ENCODE measurements around the gene PXDN.

Gene PXDN

DNA sequence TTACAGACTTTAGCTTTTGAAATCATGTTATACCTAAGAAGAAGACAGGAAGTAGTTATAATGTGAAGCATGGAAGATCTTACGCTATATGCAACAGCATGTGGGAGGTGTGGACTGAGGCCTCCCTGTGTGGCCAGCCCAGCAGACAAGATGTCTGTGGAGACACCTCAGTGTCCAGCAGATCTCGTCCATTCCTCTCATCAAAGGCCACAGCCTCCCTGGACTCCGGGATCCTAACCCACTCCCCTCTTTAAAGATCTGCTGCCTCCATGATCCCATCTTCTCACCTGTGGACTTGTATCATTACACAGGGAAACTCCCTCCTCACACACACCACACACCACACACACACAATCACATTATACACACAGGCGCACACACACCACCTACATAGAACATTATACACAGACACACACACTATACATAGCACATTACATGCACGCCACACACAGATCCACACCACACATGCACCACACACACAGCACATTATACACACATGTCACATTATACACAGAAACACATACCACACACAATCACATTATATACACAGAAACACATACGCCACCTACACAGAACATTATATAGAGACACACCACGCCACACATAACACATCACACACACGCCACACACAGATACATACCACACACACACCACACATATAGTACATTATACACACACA, 89.5 kb downstream of the PXDN start:
- H3K4me3 Mint-ChIP-seq: no peak overlapping the region
- no peak overlapping the region for H3K27ac Mint-ChIP-seq
- no peaks in the 10 kb centered on the region for H3K36me3 Mint-ChIP-seq (ENCODE audit: low read depth)
- H3K27me3 Mint-ChIP-seq: no peaks in the 10 kb centered on the region
- peaks cover 5% of the 10 kb centered on the region for H3K9me3 Mint-ChIP-seq
- intact Hi-C loops (cut with micrococcal nuclease): no loop called here
- no peaks in the 10 kb centered on the region for H3K4me1 Mint-ChIP-seq (ENCODE audit: low read depth)

DNA sequence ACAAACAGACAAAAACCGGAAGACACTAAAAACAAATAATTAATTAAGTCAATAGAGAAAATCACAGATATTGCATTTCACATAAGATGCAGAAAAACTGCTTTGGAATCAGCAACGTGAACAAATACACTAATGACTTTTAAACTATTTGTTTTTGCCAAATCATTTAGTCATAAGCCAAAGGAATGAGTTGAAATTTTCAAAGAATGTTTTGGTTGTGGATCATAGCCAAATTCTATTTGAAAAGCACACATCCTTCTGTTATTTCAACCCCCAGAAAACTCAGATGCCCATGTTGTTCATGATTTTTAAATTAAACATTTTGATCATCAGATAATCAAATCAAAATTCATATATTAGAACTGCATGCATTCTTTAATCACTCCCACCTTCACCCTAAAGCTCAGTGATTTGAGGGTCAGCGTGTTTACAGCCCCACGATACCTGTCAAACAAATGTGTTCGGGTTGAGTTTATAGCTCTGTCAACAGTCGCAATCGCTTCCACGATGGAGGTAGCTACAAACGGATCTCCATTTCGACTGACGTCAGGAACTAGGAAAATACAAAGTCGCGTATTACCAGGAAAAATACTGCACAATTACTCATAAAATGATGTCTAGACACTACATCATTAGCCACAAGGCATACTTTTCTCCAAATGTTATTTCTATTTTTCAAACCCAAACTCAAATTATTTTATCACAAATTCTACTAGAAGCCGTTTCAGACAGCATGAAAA, 90.2 kb downstream of the PXDN start:
- Mint-ChIP-seq H3K27ac (no peak overlapping the region), H3K4me1 (ENCODE audit: low read depth) (no peaks in the 10 kb centered on the region), H3K27me3 (no peaks in the 10 kb centered on the region), H3K9me3 (peaks cover 12% of the 10 kb centered on the region), H3K36me3 (ENCODE audit: low read depth) (no peaks in the 10 kb centered on the region), H3K4me3 (no peak overlapping the region)
- intact Hi-C loops (cut with micrococcal nuclease): no loop called here

DNA sequence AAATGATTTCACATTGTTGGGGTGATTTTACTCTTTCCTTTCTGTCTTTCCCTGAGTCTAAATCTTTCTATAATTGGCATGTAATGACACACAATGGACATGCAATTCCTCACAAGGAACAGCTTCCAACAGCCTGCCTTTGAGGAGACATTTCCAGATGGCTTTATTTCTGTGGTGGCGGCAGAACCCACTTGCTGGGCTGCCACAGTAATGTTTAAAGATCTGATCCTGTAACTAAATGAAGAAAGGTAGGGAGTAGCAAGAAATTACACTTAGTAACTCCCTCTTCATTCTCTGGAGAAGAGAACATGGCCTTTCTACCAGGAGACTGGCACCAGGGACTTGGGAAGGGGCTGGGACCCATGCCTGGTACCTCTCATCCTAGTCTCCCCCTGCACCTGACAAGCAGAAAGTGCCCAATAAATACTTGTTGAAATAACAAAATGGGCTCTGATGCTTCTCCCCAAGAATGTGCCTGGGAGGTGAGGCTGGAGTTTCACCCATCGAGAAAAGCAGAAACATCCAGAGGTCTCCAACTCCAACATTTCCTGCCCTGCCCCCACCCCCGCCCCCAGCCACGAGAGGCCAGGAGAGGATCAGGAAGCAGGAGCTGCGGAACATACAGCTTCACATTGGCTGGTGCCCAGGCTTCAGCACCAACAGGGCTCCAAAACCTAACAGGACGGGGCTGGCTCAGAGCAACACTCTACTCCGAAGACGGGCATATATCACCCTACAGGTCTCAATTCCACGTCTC, 92.1 kb downstream of the PXDN start:
- Mint-ChIP-seq H3K27me3 (no peaks in the 10 kb centered on the region), H3K36me3 (ENCODE audit: low read depth) (no peaks in the 10 kb centered on the region), H3K4me1 (ENCODE audit: low read depth) (no peaks in the 10 kb centered on the region), H3K9me3 (peaks cover 23% of the 10 kb centered on the region), H3K4me3 (no peak overlapping the region), H3K27ac (no peak overlapping the region)
- intact Hi-C loops (cut with micrococcal nuclease): no loop called here

DNA sequence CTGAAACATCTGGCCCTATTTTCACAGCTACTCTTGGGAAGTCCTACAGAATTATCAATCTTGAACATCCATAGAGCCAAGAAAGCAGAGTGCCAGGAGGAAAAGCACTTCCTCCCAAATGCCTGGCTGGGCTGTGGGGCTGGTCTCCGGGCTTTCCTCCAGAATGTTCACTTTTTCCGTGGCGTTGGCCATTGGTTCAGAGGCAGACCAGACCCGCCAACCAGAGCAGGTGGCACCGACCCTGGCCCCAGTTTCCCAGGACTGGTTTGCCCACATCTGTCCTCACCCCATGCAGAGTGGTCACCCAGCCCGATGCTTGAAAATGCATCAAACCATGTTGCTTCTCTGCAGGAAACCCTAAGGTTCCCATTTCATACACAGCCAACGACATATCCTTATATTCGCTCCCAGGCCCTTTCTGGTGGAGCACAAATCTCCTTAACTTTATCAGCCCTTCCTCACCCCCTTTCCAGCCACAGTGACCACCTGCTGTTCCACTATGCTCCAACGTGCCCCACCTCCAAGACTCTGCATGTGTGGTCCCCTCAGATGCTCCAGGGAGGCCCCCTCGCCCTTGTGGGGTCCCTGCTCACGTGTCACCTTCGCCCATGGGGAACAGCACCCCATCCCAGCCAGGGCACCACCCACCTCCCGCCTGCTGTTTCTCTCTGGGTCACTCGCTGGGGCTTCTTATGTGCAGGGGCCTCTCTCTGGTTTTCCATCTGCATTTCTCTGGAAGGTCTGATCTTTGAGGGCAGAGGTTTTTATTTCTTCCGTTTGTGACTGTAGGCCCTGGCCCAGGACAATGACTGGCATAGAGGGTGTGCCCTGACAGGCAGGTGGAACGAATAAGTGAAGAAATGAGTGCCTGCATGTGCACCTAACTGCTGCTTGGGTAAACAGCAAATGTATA, 92.9 kb downstream of the PXDN start:
- peaks cover 23% of the 10 kb centered on the region for H3K9me3 Mint-ChIP-seq
- H3K27ac Mint-ChIP-seq: no peak overlapping the region
- H3K36me3 Mint-ChIP-seq (ENCODE audit: low read depth): no peaks in the 10 kb centered on the region
- intact Hi-C loops (cut with micrococcal nuclease): no loop called here
- no peaks in the 10 kb centered on the region for H3K27me3 Mint-ChIP-seq
- no peaks in the 10 kb centered on the region for H3K4me1 Mint-ChIP-seq (ENCODE audit: low read depth)
- H3K4me3 Mint-ChIP-seq: no peak overlapping the region

DNA sequence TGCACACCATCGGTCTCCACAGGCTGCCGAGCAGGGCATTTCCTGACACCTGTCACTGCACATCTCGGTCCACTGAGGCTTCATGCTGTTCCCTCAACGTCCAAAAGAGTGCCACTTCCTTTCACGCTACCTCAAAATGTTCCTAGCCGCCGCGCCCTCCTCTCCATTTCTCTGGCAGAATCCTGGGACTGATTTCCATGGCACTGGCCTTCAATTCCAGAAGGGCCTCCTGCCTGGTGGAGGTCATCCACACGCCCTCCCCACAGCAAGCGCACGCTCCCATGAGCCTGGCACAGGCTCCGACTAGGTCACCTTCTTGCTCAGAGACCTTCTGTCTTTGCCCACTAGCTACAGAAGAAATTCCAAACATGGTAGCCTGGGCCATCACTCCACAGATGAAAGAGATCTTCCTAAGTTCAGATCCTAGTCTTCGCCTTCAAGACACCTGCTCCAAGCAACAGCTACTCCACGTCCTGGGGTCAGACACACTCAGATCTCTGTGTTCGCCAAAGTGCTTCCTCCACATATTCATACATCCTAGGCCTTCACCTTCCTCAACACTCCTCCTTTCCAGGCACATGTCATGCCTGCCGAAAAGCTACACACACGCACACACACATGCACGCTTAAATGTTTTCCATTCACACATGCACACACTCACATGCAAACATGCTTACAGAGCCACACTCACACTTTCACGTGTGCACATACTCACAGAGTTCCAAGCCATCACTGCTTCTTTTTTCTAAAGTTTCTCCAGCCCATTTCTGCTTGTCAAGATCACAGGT, 94.0 kb downstream of the PXDN start:
- intact Hi-C loops (cut with micrococcal nuclease): no loop called here
- H3K9me3 Mint-ChIP-seq: peaks cover 23% of the 10 kb centered on the region
- no peaks in the 10 kb centered on the region for H3K27me3 Mint-ChIP-seq
- H3K4me1 Mint-ChIP-seq (ENCODE audit: low read depth): no peaks in the 10 kb centered on the region
- no peak overlapping the region for H3K27ac Mint-ChIP-seq
- no peak overlapping the region for H3K4me3 Mint-ChIP-seq
- no peaks in the 10 kb centered on the region for H3K36me3 Mint-ChIP-seq (ENCODE audit: low read depth)

DNA sequence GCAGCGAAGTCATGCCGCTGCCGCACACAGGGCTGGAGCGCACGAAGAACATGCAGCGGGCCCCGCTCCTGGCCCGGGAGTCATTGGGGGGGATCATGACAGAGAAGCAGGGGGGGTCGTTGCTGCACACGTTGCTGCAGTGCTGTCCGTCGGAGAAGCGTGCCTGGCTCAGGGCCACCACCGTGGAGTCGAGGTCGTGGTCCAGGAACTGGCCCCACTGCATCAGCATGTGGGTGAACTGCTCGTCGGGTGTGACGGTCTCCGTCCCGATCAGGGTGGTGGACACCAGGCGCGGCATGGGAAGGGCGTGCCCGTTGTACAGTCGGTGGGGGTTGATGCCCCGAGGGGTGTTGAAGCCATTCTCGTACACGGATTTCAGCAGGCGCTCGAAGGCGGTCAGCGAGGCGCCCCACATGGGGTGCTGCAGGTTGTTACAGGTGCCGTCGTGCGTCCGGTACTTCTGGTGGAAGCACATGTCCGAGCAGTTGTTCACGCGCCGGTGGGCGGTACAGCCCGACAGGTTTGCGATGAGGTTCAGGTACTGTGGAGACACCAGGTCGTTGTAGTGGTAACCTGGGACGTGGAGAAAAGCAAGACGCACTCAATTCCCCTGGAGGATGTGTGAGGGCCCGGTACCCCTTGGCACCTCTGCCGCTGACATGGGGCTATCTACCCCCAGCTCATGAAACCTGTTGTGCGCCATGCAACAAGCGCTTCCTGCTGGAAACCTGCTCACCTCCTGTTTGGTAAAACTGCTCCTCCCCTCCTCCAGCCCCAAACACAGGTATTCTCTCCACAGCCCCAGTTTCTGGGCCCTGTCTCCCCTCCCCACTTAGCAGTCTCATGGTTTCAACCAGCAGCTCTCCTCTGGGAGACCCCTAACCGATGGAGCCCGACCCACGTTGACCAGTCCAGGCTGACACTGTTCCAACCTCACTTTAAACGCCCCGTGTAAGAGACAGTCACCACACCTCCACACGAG, 94.9 kb downstream of the PXDN start:
- H3K4me1 Mint-ChIP-seq (ENCODE audit: low read depth): no peaks in the 10 kb centered on the region
- H3K36me3 Mint-ChIP-seq (ENCODE audit: low read depth): no peaks in the 10 kb centered on the region
- no peaks in the 10 kb centered on the region for H3K27me3 Mint-ChIP-seq
- no peak overlapping the region for H3K4me3 Mint-ChIP-seq
- peaks cover 23% of the 10 kb centered on the region for H3K9me3 Mint-ChIP-seq
- no peak overlapping the region for H3K27ac Mint-ChIP-seq
- intact Hi-C loops (cut with micrococcal nuclease): no loop called here

DNA sequence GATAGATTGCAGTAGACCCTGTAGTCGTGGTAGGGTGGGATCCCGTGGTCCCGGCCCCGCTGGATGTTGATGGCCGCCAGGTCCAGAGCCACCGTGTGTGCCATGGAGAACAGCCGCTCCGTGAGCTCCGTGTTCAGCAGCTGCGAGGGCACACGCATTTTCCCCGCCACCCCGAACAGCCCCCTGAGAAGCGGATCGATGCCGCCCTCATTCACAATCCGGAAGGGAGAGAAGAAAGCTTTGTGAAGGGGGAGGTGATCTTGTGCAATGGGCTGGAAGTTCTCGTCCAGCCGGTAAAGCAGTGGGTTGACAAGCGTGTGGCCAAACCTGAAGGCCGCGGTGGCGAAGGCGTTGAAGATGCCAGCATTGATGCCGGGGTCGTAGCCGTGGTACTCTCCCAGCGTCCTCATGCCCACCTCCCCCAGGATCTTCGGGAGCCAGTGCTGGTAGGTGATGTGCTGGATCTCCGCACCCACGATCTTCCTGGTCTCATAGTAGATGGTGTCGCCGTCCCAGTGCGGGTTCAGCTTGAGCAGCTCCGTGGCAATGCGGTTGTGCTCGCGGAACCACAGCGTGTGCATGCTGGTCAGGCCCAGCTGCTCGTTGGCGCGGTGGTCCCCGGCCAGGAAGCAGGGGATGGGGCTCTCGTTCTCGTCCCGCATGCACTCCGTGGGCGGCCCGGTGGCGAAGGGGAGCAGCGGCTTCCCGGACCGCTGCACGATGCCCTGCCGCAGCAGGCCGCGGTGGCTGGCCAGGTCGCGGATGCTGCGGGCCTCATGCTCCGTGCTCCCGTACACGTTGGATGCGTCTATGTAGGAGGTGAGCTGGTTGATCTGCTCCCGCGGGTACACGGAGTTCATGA, 95.8 kb downstream of the PXDN start:
- no peak overlapping the region for H3K4me3 Mint-ChIP-seq
- intact Hi-C loops (cut with micrococcal nuclease): no loop called here
- H3K9me3 Mint-ChIP-seq: peaks cover 23% of the 10 kb centered on the region
- H3K4me1 Mint-ChIP-seq (ENCODE audit: low read depth): no peaks in the 10 kb centered on the region
- no peaks in the 10 kb centered on the region for H3K36me3 Mint-ChIP-seq (ENCODE audit: low read depth)
- H3K27me3 Mint-ChIP-seq: no peaks in the 10 kb centered on the region
- no peak overlapping the region for H3K27ac Mint-ChIP-seq

DNA sequence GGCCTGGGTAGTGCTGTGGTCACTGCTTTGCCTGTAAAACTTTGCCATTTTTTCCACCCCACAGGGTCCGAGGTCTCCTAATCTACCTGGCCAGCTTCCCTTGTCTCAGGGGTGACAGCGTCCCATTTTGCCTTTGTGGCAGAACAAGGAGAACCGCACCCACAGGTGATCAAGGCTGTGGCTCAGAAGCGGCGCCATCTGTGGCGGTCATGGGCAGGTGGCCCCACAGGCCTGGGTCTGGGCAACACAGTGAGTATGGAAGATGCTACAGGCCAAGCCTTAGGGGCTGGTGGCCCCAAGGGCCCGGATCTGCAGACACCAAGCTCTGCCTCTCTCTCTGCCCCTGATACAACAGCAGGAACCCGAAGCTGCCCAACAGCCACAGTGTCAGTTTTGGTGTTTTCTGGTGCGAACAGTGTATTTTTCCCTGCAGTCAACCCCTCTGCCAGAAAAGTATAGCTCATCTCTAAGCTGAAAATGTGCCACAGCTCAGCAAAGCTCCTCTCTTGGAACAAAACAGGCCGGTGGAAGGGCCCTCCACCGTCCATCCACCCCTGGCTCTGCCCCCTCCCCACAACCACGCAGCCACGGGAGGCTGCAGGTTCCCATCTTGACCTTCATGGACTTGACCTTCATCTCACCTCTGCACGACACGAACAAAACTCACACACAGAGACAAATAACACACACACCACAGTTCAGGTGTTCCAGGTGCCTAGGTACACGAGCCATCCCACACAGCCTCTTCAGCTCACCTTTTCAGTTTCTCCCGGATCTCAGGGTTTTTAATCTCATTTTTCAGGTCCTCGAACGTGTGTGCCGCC, 96.7 kb downstream of the PXDN start:
- H3K4me3 Mint-ChIP-seq: no peak overlapping the region
- H3K9me3 Mint-ChIP-seq: peaks cover 23% of the 10 kb centered on the region
- H3K4me1 Mint-ChIP-seq (ENCODE audit: low read depth): no peaks in the 10 kb centered on the region
- no peaks in the 10 kb centered on the region for H3K27me3 Mint-ChIP-seq
- no peaks in the 10 kb centered on the region for H3K36me3 Mint-ChIP-seq (ENCODE audit: low read depth)
- intact Hi-C loops (cut with micrococcal nuclease): no loop called here
- no peak overlapping the region for H3K27ac Mint-ChIP-seq

DNA sequence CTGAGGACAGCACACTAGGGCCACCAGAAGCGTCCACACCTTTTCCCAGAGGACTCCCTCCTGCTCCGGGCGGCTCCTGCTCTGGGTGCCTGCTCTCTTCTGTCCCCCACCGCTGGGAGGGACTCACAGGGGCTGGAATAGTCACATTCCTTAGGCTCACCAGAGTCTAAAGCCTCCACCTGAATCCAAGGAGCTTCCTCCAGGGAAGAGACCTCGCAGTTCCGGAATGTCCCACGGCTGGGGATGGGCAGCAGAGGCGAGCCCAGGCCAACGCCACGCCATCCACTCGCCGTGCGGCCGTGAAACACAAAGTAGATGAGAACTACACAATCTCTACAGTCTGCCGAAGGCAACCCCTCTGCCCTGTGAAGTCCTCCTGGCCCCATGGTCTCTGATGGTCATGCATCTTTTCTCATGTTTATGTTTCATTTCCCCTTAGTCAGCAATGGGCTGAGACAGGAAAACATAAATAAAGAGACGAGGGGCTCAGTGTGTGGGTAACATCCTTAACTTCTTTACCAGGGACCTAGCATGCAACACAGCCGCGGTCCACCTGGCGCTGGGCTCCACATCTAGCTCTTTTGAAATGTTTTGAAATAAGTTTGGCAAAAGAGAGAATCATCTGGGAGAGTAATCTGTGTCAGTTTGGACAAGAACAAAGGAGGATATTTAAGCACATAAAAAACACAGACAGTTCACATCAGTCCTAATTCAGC, 98.4 kb downstream of the PXDN start:
- peaks cover 23% of the 10 kb centered on the region for H3K9me3 Mint-ChIP-seq
- H3K27ac Mint-ChIP-seq: no peak overlapping the region
- intact Hi-C loops (cut with micrococcal nuclease): no loop called here
- no peak overlapping the region for H3K4me3 Mint-ChIP-seq
- no peaks in the 10 kb centered on the region for H3K27me3 Mint-ChIP-seq
- H3K36me3 Mint-ChIP-seq (ENCODE audit: low read depth): no peaks in the 10 kb centered on the region
- H3K4me1 Mint-ChIP-seq (ENCODE audit: low read depth): no peaks in the 10 kb centered on the region

DNA sequence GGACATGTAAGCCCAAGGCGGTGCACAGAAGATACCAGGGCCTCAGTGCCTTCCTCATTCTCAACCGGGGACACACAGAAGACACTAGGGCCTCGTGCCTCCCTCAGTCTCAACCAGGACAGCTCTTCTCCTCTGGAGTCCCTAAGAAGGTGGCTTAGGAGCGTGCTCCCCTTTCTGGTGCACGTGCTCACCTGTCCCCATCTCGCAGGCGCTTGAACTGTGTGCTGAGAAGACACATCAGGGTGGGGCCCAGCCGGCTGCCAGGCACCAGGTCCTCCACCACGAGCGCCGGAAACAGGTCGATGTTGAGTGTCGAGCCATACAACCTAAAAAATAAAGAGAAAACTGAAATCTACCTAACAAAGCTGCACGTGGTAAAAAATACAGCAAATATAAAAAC, 99.9 kb downstream of the PXDN start:
- Mint-ChIP-seq H3K27ac (no peak overlapping the region), H3K9me3 (peaks cover 14% of the 10 kb centered on the region), H3K4me3 (no peak overlapping the region), H3K4me1 (ENCODE audit: low read depth) (no peaks in the 10 kb centered on the region), H3K27me3 (no peaks in the 10 kb centered on the region), H3K36me3 (ENCODE audit: low read depth) (no peaks in the 10 kb centered on the region)
- intact Hi-C loops (cut with micrococcal nuclease): no loop called here

All from dendritic cell treated with granulocyte-macrophage colony-stimulating factor and Interleukin-4, amounts not matched to agents 40 ng/mL and 50 ng/mL, for 4 days (primary cell).